Panc1 (cell line): Measurements from ENCODE around the gene CCHCR1. TPM values are rescaled to one million over a fixed set of nuclear protein-coding genes. Genes with fewer than 3 reads are reported as not detected.

Source experiments
- ATAC-seq: fragments of 200-7000 bp; cut with Tn5 transposase; 2 replicates; pipeline ENCODE4 v1.9.1; 2020; ENCODE audit warnings: mild to moderate bottlenecking, moderate library complexity
- BruUV-seq: library from RNA; stranded (reverse); fragments of 400-500 nt; replicated peaks from 2 replicates; lab custom pipeline; 2021; lab: Mats Ljungman, UMichigan
- CTCF ChIA-PET: fragments of 300-600 bp; sonication (Branson Sonifier 250); formaldehyde crosslinking; loops from one replicate; lab custom pipeline; 2022; ENCODE audit warnings: antibody characterized with exemption; lab: Charles Lee
- POLR2A ChIA-PET: fragments of 300-600 bp; sonication (Branson Sonifier 250); formaldehyde crosslinking; loops from one replicate; lab custom pipeline; 2022; ENCODE audit warnings: antibody characterized with exemption; lab: Charles Lee
- DNase-seq: peaks from one replicate; pipeline ENCODE4 v3.0.0-alpha.2; 2010; ENCODE audit warnings: low read depth, low spot score
- H3K27ac ChIP-seq: 2 replicates; pipeline ENCODE4 v1.5.1; 2011; ENCODE audit warnings: mild to moderate bottlenecking, low read length, inconsistent platforms
- H3K27me3 ChIP-seq: fragments of 200-500 bp; sonication (Bioruptor generic); 2 replicates; pipeline ENCODE4 v1.6.0; 2014; ENCODE audit warnings: low read length, inconsistent platforms; ENCODE audit not compliant: control insufficient read depth, insufficient read depth
- H3K36me3 ChIP-seq: fragments of 200-500 bp; sonication (Bioruptor generic); 2 replicates; pipeline ENCODE4 v1.5.1; 2014; ENCODE audit warnings: inconsistent platforms, mild to moderate bottlenecking, low read length, moderate library complexity; ENCODE audit not compliant: control insufficient read depth, insufficient read depth
- H3K4me1 ChIP-seq: 2 replicates; pipeline ENCODE4 v1.5.1; 2011; ENCODE audit warnings: inconsistent platforms, mild to moderate bottlenecking, low read length, moderate library complexity; ENCODE audit not compliant: control insufficient read depth, insufficient read depth
- H3K4me3 ChIP-seq, 2 experiments: 2 replicates each; pipeline ENCODE4 v1.5.1; 2011 to 2012; ENCODE audit warnings: low read depth in 2 of 2, low read length in 2 of 2, mild to moderate bottlenecking in 2 of 2, inconsistent platforms in 1 of 2, moderate library complexity in 1 of 2
- H3K9me3 ChIP-seq: fragments of 200-500 bp; sonication (Bioruptor generic); 2 replicates; pipeline ENCODE4 v1.5.1; 2014; ENCODE audit warnings: low read depth, mild to moderate bottlenecking, inconsistent platforms, low read length, moderate library complexity; ENCODE audit not compliant: control insufficient read depth, insufficient read depth
- CTCF ChIP-seq: fragments of 450-650 bp; IDR thresholded peaks from 2 replicates; pipeline ENCODE4 v1.5.1; 2017; ENCODE audit warnings: mild to moderate bottlenecking
- POLR2AphosphoS5 ChIP-seq: IDR thresholded peaks from 2 replicates; pipeline ENCODE4 v1.6.1; 2012; ENCODE audit warnings: mild to moderate bottlenecking, low read depth, low read length, moderate library complexity
- REST ChIP-seq, 2 experiments: IDR thresholded peaks; 2 replicates each; pipeline ENCODE4 v1.6.1; 2011 to 2012; ENCODE audit warnings: low read depth in 2 of 2, control low read depth in 1 of 2, low read length in 1 of 2, mild to moderate bottlenecking in 1 of 2, moderate library complexity in 1 of 2; ENCODE audit not compliant: insufficient read depth in 1 of 2
- SIN3A ChIP-seq: IDR thresholded peaks from 2 replicates; pipeline ENCODE4 v1.6.1; 2012; ENCODE audit warnings: low read depth, mild to moderate bottlenecking, low read length, moderate library complexity, borderline replicate concordance; ENCODE audit not compliant: insufficient read depth
- TCF7L2 ChIP-seq: IDR thresholded peaks from 2 replicates; pipeline ENCODE4 v1.6.1; 2011; ENCODE audit warnings: mild to moderate bottlenecking, low read depth, low read length, inconsistent platforms
- in situ Hi-C: cut with HindIII; loops from 2 replicates; pipeline ENCODE4 v1.10.0; 2016; ENCODE audit warnings: low sequenced_read_pairs, low pct_unique_long_range_greater_than_20kb
- intact Hi-C: fragments of 100-400 bp; cut with micrococcal nuclease; formaldehyde crosslinking; loops from one replicate; pipeline ENCODE4 v1.10.0; 2022; ENCODE audit not compliant: unreplicated experiment
- total RNA-seq: library from RNA; stranded (reverse); gene quantifications from one replicate; pipeline ENCODE4 v1.2.1, GENCODE V29; 2021; ENCODE audit not compliant: unreplicated experiment

CCHCR1 gene
- total RNA-seq, 1 experiment from 2014 or later: 37.1 TPM

GRCh38 chr6:31113861-31114540 is 43.6 kb downstream of the CCHCR1 start:
- Histone ChIP-seq H3K4me3 (no peak overlapping the region; a peak in 1 of 4 replicates), H3K27ac (peak overlapping the region; percentile 67), H3K9me3 (no peaks in the 10 kb centered on the region), H3K36me3 (no peaks in the 10 kb centered on the region), H3K27me3 (no peaks in the 10 kb centered on the region; the same call in 1 of the 2 replicates), H3K4me1 (peaks cover 22% of the 10 kb centered on the region)
- in situ Hi-C loops: no loop called here
- intact Hi-C loops: no loop called here
- ATAC-seq: peak; percentile 3; the same call in 1 of the 2 replicates
- POLR2A ChIA-PET: no interaction called here
- DNase-seq: no peak
- no TSS peak for BruUV-seq
- no peak for TF ChIP-seq POLR2AphosphoS5
- TF ChIP-seq CTCF: no peak
- TF ChIP-seq REST (IDR thresholded peaks at IDR 0.05; ENCODE audit: insufficient read depth in 1 of 2, low read depth in 2 of 2, low read length in 1 of 2): no peak
- TF ChIP-seq SIN3A: no peak
- TF ChIP-seq TCF7L2: no peak
- CTCF ChIA-PET: no interaction called here

- ATAC-seq: no peak
- DNase-seq: no peak
- in situ Hi-C loops: no loop called here
- ChIA-PET CTCF (no interaction called here), POLR2A (no interaction called here)
- H3K9me3 ChIP-seq: no peaks in the 10 kb centered on the region
- no peaks in the 10 kb centered on the region for H3K36me3 ChIP-seq
- intact Hi-C loops: no loop called here
- peaks cover 20% of the 10 kb centered on the region for H3K4me1 ChIP-seq
- no peaks in the 10 kb centered on the region; the same call in 1 of the 2 replicates for H3K27me3 ChIP-seq
- BruUV-seq: no TSS peak
- TF ChIP-seq POLR2AphosphoS5 (no peak), CTCF (no peak), REST (IDR thresholded peaks at IDR 0.05; ENCODE audit: insufficient read depth in 1 of 2, low read depth in 2 of 2, low read length in 1 of 2) (no peak), TCF7L2 (no peak), SIN3A (no peak)
- H3K27ac ChIP-seq: no peak within 1 kb of the TSS
- no peak within 1 kb of the TSS for H3K4me3 ChIP-seq
Observed at GRCh38 chr6:31112478-31112877, 45.1 kb downstream of the CCHCR1 start, which contains the start of gene C6orf15. C6orf15 (minus strand) TSS chr6:31112575; CDS start chr6:31112555, 20 bp downstream.
